CD4-positive, alpha-beta T cell treated with Interleukin-4 for 1 hour (primary cell): ENCODE data around the gene KRTAP10-5.
"Not testable (repeated sequence)": the region's sequence is repeated elsewhere in the genome, so short reads cannot be mapped to it uniquely, and the experiment has no call there.

Experiments
- DNase-seq, 2 donors: peaks; one replicate each; pipeline ENCODE4 v3.0.0-alpha.2; 2020 to 2022

The KRTAP10-5 gene

DNA sequence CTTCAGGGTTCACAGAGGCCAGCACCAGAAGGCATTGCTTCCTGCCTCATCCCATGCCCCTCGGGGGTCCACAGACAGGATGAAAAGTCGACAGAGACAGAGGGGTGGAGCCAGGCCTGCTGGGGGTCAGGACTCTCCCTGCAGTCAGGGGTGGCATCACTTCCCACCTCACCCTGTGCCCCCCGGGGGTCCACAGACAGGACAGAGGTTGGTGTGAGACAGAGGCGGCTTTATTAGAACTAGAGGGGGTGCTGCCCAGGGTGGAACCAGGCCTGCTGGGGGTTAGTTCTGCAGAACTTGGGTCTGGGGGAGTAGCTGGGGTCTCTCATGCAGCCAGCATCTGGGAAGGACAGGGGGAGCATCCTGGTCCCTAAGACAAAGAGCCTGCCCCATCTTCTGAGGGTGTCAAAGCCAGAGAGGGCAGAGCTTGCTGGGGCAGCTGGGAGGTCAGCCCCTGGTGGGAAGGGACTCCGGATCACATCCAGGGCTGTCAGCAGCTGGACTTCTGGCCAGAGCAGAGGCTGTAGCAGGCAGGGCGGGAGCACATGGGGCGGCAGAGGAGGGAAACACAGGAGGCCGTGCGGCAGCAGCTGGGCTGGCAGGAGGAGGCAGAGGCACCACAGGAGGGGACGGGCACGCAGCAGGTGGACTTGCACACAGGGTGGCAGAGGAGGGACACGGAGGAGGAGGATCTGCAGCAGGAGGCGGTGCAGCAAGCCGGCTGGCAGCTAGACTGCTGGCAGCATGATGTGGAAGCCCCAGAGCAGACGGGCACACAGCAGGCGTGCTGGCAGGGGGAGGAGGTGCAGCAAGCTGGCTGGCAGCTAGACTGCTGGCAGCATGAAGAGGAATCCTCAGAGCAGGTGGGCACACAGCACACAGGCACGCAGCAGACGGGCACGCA is 10.7 kb upstream of the KRTAP10-5 start:
- DNase-seq = not testable (repeated sequence)

DNA sequence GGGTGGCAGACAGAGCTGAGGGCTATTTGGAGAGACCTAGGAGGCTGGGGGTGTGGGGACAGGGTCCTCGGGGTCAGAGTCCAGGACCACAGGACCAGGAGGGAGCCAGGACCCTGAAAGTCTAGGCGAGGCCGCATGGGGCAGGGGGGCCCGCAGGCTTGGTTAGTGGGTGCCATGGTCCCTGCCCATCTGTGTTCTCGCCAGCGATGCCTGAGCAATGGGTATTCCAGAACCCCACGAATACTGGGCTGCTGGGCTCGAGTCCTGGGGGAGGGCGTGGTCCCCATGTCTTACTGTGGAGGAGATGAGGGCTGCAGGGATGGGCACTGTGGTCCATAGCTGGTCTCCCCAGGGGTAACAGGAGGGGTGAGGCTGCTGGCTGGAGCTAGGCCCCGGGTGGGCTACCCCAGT is 9.9 kb upstream of the KRTAP10-5 start:
- DNase-seq = no peak

- no peak for DNase-seq
These were observed 9.3 kb upstream of the KRTAP10-5 start for GRCh38 chr21:44589586-44590305.

DNA sequence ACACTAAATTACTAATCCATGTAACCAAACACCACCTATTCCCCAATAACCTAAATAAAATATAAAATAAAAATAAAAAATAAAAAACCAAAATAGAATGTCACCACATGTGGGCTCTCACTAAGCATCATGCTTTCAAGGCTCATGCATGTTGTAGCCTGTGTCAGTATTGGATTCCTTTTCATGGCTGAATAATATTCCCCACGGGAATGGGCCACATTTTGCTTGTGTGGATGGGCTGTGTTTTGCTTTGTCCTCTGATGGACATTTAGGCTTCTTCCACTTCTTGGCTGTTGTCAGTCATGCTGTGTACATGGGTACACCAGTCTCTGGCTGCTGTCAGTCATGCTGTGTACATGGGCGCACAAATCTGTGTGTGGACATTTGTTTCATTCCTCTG is 8.7 kb upstream of the KRTAP10-5 start:
- DNase-seq = no peak

DNA sequence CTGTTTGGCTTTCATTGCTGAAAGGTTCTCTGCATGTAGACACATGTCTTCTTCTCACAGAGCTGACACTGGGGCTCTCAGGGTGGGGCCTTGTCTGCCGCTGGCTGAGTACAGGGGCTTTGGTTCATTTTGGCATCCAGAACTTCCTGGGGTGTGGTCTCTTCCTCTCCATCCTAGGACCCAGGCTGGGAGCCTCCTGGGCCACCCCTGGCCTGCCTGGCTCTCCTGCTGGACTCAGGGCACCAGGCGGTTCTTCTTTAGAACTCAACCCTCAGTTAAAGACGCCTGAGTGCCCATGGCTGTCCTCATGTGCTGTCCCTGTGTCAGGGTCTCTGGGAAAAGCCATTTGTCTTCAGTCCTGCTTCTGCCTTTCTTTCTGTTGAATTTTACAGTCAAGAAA is 5.5 kb upstream of the KRTAP10-5 start:
- no peak for DNase-seq

DNA sequence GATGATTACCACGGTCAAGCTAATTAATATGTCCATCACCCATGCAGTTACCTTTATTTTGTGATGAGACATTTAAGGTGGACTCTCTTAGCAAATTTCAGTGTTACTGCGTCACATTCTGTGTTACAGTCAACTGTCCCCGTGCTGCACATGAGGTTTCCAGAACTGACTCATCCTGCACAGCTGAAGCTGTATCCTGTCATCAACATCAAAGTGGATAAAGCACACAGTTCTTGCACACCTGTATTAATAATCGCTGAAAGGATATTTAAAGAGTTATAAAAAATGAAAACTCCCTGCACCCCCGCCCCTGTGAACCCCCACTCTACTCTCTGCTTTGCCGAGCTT is 3.4 kb upstream of the KRTAP10-5 start:
- peak in 1 of 2 donors; percentile 22 for DNase-seq

GRCh38 chr21:44583089-44583799 is 2.8 kb upstream of the KRTAP10-5 start:
- no peak for DNase-seq

DNA sequence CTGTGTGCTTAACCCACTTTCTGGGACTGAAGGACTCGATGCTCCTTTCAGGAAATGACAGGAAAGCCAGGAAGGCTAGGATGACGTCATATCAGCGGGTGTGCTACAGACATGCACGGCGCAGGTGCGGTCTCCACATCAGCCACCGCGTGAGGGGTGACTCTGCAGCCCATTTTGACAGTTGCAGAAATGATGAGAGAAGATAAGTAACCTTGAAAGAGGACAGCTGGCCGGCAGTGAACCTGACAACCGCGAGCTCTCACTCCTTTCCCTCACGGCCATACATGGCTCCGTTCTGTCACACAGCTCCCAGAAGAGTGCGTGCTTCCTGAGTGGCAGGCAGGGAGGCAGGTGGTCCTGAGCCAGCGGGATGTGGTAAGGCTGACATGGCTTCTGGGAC is 1.7 kb upstream of the KRTAP10-5 start:
- no peak for DNase-seq

GRCh38 chr21:44581158-44581557 is 754 bp upstream of the KRTAP10-5 start:
- DNase-seq = no peak

DNA sequence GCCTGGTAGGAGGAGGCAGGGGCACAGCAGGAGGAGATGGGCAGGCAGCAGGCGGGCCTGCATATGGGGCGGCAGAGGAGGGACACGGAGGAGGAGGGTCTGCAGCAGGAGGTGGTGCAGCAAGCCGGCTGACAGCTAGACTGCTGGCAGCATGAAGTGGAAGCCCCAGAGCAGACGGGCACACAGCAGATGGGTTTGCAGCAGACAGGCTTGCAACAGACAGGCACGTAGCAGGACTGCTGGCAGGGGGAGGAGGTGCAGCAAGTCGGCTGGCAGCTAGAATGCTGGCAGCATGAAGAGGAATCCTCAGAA is 615 bp downstream of the KRTAP10-5 start:
- DNase-seq = no peak

DNA sequence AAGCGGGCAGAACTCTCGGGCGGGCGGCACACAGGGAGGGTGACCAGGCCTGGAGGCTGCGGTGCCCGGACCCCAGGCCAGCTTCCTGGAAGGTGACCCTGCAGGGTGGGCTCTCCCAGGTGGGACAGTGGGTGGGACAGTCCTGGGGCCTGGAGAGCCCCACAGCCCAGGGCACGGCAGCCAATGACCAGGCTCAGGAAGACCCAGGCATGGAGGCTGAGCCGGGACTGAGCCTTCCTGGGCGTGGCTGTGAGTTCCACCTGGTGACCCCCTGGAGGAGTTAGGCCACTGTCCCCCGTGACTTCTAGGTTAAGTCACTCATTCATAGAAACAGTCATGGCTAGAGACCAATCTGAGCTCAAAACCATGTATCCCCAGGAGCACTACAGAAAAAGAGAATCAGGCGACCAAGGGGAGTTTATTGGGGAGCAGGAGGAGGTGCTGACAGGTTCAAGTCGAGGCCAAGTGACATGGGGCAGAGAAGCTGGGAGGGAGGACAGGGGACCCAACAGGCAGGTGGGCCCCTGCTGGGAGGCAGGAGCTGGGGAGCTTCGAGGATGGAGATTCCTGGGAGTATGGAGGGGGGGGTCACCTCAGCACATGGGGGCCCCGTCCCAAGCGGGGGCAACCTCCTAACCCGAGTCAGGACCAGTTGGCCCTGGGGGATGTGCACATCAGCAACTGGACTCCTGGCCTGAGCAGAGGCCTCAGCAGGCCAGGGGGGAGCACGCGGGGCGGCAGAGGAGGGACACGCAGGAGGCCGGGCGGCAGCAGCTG is 1.2 kb downstream of the KRTAP10-5 start:
- no peak for DNase-seq

- no peak for DNase-seq
These were observed 1.9 kb downstream of the KRTAP10-5 start for GRCh38 chr21:44578371-44579055.

GRCh38 chr21:44576025-44576420 is 4.4 kb downstream of the KRTAP10-5 start:
- no peak for DNase-seq

- no peak for DNase-seq
These were observed 4.9 kb downstream of the KRTAP10-5 start for GRCh38 chr21:44575307-44576024.

DNA sequence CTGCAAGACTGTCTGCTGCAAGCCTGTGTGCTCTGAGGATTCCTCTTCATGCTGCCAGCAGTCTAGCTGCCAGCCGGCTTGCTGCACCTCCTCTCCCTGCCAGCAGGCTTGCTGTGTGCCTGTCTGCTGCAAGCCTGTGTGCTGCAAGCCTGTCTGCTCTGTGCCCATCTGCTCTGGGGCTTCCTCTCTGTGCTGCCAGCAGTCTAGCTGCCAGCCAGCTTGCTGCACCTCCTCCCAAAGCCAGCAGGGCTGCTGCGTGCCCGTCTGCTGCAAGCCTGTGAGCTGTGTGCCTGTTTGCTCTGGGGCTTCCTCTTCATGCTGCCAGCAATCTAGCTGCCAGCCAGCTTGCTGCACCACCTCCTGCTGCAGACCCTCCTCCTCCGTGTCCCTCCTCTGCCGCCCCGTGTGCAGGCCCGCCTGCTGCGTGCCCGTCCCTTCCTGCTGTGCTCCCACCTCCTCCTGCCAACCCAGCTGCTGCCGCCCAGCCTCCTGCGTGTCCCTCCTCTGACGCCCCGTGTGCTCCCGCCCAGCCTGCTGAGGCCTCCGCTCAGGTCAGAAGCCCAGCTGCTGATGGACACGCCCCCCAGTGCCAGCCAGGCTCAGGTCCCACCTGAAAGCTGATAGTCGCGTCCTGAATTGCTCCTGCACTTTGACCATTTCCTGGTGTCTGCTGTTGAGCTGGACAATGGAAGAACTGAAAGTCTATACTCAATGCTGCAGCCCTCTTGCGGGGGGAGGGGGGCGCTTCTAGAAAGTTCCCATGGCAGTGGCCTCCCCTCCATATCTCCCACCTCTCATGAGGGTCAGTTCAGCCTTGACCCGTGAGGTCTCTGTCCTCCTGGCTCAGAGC is 5.7 kb downstream of the KRTAP10-5 start:
- DNase-seq = no peak

- DNase-seq = not testable (repeated sequence)
These were observed 6.6 kb downstream of the KRTAP10-5 start, which contains the start of gene KRTAP10-4 for GRCh38 chr21:44573630-44574456. Gene KRTAP10-4, plus strand, starts transcription at chr21:44573729. Its CDS starts 30 bp downstream, at chr21:44573759.

- no peak for DNase-seq
These were observed 7.3 kb downstream of the KRTAP10-5 start for GRCh38 chr21:44572959-44573583.

DNA sequence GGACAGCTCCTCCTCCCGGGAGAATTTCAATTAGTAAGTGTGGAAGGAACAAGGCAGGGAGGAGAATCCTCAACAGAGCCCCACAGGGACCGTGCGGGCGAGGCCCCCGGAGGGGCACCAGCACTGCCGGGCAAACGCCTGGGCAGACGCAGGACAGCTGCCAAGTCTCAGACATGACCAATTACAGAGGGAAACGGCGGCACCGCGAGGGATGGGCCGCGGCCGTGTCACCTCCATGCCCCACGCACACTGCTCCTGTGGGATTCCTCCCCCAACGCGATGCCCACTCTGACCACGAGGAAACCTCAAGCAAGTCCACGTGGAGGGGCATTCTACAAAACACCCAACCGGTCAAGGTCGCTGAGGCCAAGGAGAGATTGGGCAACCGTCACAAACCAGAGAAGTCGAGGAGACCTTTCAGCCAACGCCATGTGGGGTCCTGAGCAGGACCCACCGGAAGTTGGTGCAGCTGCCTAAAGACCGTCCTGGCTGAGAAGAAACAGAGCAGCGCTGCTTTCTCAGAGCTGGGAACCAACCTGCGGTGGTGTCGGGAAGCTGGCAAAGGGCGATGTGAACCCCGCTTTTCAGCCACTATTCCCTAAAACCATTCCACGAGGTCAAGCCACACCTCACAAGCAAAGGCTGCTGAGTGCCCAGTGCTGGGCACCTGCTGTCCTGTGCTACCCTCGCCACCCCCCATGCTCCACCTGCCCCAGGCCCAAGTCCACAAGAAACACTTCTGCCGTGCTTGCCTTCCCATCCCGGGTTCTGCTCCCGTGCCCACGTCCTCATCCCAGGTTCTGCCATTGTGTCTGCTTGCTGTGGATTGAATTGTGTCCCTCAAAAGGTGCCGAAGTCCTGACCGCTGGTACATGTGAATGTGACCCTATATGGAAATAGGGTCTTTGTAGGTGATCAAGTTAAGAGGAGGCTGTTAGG is 8.3 kb downstream of the KRTAP10-5 start:
- DNase-seq = no peak
